Endothelial cell (in vitro differentiated cells): ENCODE data around the gene MME. TPM values are rescaled to one million over a fixed set of nuclear protein-coding genes. Genes with fewer than 3 reads are reported as not detected.

Source experiments
- DNase-seq: peaks from one replicate; pipeline ENCODE4 v3.0.0; 2021; ENCODE audit warnings: low spot score
- H3K27ac Mint-ChIP-seq: one replicate; pipeline ENCODE4 v1.8.0; 2021; ENCODE audit warnings: mixed read lengths, inconsistent platforms; ENCODE audit not compliant: unreplicated experiment
- H3K27me3 Mint-ChIP-seq: one replicate; pipeline ENCODE4 v1.8.0; 2021; ENCODE audit warnings: mild to moderate bottlenecking, moderate library complexity, mixed read lengths, inconsistent platforms; ENCODE audit not compliant: unreplicated experiment
- H3K36me3 Mint-ChIP-seq: one replicate; pipeline ENCODE4 v1.8.0; 2021; ENCODE audit warnings: mild to moderate bottlenecking, low read depth, mixed read lengths, inconsistent platforms; ENCODE audit not compliant: unreplicated experiment
- H3K4me1 Mint-ChIP-seq: one replicate; pipeline ENCODE4 v1.8.0; 2021; ENCODE audit warnings: mild to moderate bottlenecking, mixed read lengths, inconsistent platforms; ENCODE audit not compliant: unreplicated experiment
- H3K4me3 Mint-ChIP-seq: one replicate; pipeline ENCODE4 v1.8.0; 2021; ENCODE audit warnings: mild to moderate bottlenecking, mixed read lengths, inconsistent platforms; ENCODE audit not compliant: unreplicated experiment
- H3K9me3 Mint-ChIP-seq: one replicate; pipeline ENCODE4 v1.8.0; 2021; ENCODE audit warnings: mixed read lengths, inconsistent platforms; ENCODE audit not compliant: unreplicated experiment
- CTCF ChIP-seq: fragments of 200-600 bp; sonication (generic); IDR thresholded peaks from one replicate; pipeline ENCODE4 v1.5.0; 2021; ENCODE audit warnings: antibody characterized with exemption; ENCODE audit not compliant: unreplicated experiment
- long read RNA-seq: library from polyadenylated mRNA; unstranded; transcript quantifications from one replicate; pipeline ENCODE4 v2.0.0, GENCODE V29; 2020; ENCODE audit not compliant: unreplicated experiment
- total RNA-seq: library from RNA; stranded (reverse); fragmentation: NEBNext Ultra II Directional; extraction: Animal tissue kit (Norgen Biotek cat#: 25700); gene quantifications from one replicate; pipeline ENCODE4 v1.2.1, GENCODE V29; 2021; ENCODE audit not compliant: unreplicated experiment

Gene MME
- 4.7 TPM for total RNA-seq
- long read RNA-seq: 0 reads

GRCh38 chr3:155079746-155080487 is at the start of gene MME:
MME (plus strand) TSS chr3:155080319; CDS start chr3:155084168, 3,849 bp downstream.
- peak; percentile 63 for DNase-seq
- Mint-ChIP-seq H3K36me3 (no peaks in the 10 kb centered on the region), H3K4me3 (peak within 1 kb of the TSS; percentile 91), H3K9me3 (no peaks in the 10 kb centered on the region), H3K27me3 (no peaks in the 10 kb centered on the region), H3K4me1 (peaks cover 15% of the 10 kb centered on the region), H3K27ac (peak within 1 kb of the TSS; percentile 55)
- TF ChIP-seq CTCF: no peak

- DNase-seq: no peak
- no peaks in the 10 kb centered on the region for H3K9me3 Mint-ChIP-seq
- H3K36me3 Mint-ChIP-seq: no peaks in the 10 kb centered on the region
- H3K4me1 Mint-ChIP-seq: peaks cover 6% of the 10 kb centered on the region
- no peaks in the 10 kb centered on the region for H3K27me3 Mint-ChIP-seq
- TF ChIP-seq CTCF: no peak
- no peak overlapping the region for H3K4me3 Mint-ChIP-seq
- H3K27ac Mint-ChIP-seq: no peak overlapping the region
These were observed 48.9 kb upstream of the MME start for GRCh38 chr3:155031186-155031585.

GRCh38 chr3:155032918-155033317 is 47.2 kb upstream of the MME start:
- no peaks in the 10 kb centered on the region for H3K4me1 Mint-ChIP-seq
- H3K9me3 Mint-ChIP-seq: no peaks in the 10 kb centered on the region
- H3K27me3 Mint-ChIP-seq: no peaks in the 10 kb centered on the region
- no peak for TF ChIP-seq CTCF
- H3K4me3 Mint-ChIP-seq: no peak overlapping the region
- H3K36me3 Mint-ChIP-seq: no peaks in the 10 kb centered on the region
- no peak overlapping the region for H3K27ac Mint-ChIP-seq
- DNase-seq: no peak

- Mint-ChIP-seq H3K27ac (no peak overlapping the region), H3K27me3 (no peaks in the 10 kb centered on the region), H3K4me1 (no peaks in the 10 kb centered on the region), H3K4me3 (no peak overlapping the region), H3K9me3 (no peaks in the 10 kb centered on the region), H3K36me3 (no peaks in the 10 kb centered on the region)
- no peak for TF ChIP-seq CTCF
- no peak for DNase-seq
These were observed 45.3 kb upstream of the MME start for GRCh38 chr3:155034786-155035185.

- no peak overlapping the region for H3K4me3 Mint-ChIP-seq
- TF ChIP-seq CTCF: no peak
- H3K27ac Mint-ChIP-seq: no peak overlapping the region
- H3K36me3 Mint-ChIP-seq: no peaks in the 10 kb centered on the region
- H3K27me3 Mint-ChIP-seq: no peaks in the 10 kb centered on the region
- H3K4me1 Mint-ChIP-seq: no peaks in the 10 kb centered on the region
- no peak for DNase-seq
- no peaks in the 10 kb centered on the region for H3K9me3 Mint-ChIP-seq
These were observed 44.6 kb upstream of the MME start for GRCh38 chr3:155035553-155035952.
